SHP77 (cell line): Measurements from ENCODE around the gene TOP1.
A peak's percentile ranks its signal among the peaks of the same experiment; 100 is the strongest.

Experiments used
- DNase-seq, 2 experiments: peaks; one replicate each; lab custom pipeline; 2025; lab: John Stamatoyannopoulos, UW

TOP1 gene

DNA sequence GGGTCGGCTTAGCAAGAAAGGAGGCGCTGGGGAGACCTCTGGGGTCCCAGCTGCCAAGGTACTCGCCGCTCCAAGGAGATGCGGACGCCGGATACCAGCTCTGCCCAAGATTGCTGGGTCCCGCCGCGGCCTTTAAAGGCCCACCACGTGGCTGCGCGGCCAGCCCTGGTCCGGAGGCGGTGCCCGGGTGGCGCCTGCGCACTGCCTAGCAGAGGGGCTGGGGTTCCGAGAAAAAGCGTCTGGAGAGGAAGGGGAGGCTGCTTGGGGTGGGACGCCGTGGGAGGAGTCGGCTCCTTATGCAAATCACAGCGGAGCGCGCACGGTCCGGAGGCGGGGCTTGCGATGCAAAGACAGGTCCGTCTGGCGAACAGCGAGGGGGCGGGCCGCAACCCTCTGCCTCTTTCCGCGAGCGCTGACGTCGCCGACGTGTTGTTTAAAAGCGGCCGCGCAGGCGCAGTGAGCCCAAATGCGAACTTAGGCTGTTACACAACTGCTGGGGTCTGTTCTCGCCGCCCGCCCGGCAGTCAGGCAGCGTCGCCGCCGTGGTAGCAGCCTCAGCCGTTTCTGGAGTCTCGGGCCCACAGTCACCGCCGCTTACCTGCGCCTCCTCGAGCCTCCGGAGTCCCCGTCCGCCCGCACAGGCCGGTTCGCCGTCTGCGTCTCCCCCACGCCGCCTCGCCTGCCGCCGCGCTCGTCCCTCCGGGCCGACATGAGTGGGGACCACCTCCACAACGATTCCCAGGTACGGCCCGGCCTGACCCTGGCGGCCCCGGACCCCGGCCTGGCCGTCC lies at the start of gene TOP1:
Gene TOP1, plus strand, starts transcription at position 464 of the 791 bp plus-strand sequence. Its CDS starts 246 bp downstream, at position 710.
- peak; percentile 97 to 98 for DNase-seq

GRCh38 chr20:40979247-40979646 lies 49.4 kb upstream of the TOP1 start:
- peak in 1 of 2 experiments; percentile 2 for DNase-seq

- no peak for DNase-seq
These were observed 48.4 kb upstream of the TOP1 start for GRCh38 chr20:40980106-40980827.

GRCh38 chr20:40980828-40981310 lies 47.8 kb upstream of the TOP1 start:
- DNase-seq, result no peak

- no peak for DNase-seq
These were observed 46.0 kb upstream of the TOP1 start for GRCh38 chr20:40982415-40983145.

DNA sequence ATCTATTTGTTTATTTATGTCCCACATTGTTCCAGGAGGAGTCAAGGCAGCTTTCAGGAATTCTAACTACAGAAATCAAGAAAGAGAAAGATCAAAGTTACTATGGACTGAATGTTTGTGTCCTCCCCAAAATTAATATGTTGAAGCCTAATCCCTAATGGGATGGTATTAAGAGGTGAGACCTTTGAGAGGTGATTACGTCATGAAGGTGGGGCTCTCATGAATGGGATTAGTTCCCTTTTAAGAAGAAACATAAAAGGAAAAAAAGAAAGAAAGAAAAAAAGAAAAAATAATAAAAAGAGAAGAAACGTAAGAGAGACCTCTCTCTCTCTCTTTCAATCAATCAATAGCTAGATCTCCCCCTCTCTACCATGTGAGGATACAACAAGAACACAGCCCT lies 44.7 kb upstream of the TOP1 start:
- DNase-seq, result no peak

- no peak for DNase-seq
These were observed 44.1 kb upstream of the TOP1 start for GRCh38 chr20:40984496-40984895.

- no peak for DNase-seq
These were observed 41.8 kb upstream of the TOP1 start for GRCh38 chr20:40986774-40987173.

GRCh38 chr20:40990542-40991120 lies 38.0 kb upstream of the TOP1 start:
- DNase-seq, result peak; percentile 70 to 85

- DNase-seq, result no peak
These were observed 37.3 kb upstream of the TOP1 start for GRCh38 chr20:40991181-40991889.

DNA sequence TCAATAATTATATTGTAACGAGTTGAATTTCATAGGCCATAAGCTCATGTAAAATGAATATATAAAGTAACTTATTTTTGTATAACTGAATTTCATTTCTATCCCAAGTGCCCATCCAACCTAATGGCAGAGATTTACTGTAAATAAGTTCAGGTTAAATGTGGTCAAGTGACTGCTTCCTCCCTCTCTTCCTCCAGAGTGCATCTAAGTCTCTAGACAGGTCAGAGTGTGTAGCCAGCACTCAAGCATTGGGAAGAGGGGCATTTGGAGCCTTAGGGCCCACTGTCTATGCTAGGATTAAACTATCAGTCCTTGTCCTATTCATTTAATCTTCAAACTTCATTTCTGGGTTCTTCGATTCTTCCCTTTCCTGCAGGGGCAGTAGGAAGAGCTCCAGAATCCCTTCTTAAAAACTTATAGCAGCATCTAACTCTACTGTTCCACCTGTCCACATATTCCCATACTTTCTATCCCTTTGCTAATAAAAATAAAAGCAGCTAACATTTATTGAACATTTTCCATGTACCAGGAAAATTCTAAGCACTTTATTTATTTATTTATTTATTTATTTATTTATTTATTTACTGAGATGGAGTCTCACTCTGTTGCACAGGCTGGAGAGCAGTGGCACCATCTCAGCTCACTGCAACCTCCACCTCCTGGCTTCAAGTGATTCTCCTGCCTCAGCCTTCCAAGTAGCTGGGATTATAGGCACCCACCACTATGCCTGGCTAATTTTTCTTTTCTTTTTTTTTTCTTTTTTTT lies 36.1 kb upstream of the TOP1 start:
- DNase-seq, result no peak

DNA sequence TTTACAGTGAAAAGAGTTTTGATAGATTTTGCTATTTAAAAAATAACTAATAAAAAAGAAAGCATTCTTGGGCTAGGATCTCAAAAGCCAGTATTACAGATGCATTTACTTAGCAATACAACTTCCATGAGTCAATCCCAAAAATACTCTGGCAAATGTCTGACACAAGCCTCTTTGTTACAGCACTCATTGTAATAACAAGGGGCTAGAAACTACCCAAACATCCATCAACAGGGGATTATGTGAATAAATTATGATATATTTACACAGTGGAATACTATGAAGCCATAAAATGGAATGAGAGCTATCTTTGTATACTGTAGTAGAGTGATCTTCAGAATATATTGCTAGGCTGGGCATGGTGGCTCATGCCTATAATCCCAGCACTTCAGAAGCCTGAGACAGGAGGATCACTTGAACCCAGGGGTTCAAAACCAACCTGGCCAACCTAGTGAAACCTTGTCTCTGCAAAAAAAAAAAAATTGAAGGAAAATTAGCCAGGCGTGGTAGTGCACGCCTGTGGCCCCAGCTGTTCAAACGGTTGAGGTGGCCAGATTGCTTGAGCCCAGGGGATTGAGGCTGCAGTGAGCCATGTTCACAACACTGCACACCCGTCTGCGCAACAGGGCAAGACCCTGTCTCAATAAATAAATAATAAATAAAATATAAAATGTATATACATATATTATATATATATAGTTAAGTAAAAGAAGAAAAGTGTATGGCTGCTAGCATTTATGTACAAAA lies 34.7 kb upstream of the TOP1 start:
- peak in 1 of 2 experiments; percentile 18 for DNase-seq

- DNase-seq, result no peak
These were observed 32.3 kb upstream of the TOP1 start for GRCh38 chr20:40996326-40996725.

GRCh38 chr20:40997116-40997515 lies 31.5 kb upstream of the TOP1 start:
- peak; percentile 71 to 74 for DNase-seq

DNA sequence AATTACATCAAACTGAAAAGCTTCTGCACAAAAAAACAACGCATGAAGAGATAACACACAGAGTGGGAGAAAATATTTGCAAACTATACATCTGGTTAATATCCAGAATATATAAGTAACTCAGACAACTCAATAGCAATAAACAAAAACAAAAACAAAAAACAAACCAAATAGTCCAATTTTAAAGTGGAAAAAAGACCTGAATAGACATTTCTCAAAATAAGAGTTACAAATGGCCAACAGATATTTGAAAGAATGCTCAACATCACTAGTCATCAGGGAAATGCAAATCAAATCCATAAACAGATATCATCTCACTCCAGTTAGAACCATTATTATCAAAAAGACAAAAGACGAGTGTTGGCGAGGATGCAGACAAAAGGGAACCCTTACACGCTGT lies 28.8 kb upstream of the TOP1 start:
- no peak for DNase-seq

- DNase-seq, result no peak
These were observed 28.0 kb upstream of the TOP1 start for GRCh38 chr20:41000628-41001027.

- no peak for DNase-seq
These were observed 27.1 kb upstream of the TOP1 start for GRCh38 chr20:41001497-41001896.

DNA sequence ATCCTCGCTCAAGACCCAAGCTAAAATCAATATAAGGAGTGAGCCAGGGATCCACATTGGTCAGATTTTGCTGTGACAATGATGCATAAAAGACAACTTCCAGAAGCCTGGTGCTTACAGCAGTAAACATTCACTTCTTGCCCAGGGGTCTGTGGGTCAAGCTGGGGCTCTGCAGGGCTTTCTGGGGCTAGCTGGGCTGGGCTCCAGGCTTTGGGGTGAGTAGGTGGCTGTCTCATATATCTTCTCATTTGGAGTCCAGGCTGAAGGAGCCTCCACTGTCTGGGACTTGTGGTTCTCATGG lies 25.8 kb upstream of the TOP1 start:
- no peak for DNase-seq

GRCh38 chr20:41003143-41003935 lies 25.3 kb upstream of the TOP1 start:
- DNase-seq, result peak; percentile 84 to 92
